ENCODE measurements around the gene TMUB1. TPM values are rescaled to one million over a fixed set of nuclear protein-coding genes. Genes with fewer than 3 reads are reported as not detected.

Gene TMUB1
- total and polyA plus RNA-seq, 12 donors = 5.2 to 152 (median 43.4) TPM

DNA sequence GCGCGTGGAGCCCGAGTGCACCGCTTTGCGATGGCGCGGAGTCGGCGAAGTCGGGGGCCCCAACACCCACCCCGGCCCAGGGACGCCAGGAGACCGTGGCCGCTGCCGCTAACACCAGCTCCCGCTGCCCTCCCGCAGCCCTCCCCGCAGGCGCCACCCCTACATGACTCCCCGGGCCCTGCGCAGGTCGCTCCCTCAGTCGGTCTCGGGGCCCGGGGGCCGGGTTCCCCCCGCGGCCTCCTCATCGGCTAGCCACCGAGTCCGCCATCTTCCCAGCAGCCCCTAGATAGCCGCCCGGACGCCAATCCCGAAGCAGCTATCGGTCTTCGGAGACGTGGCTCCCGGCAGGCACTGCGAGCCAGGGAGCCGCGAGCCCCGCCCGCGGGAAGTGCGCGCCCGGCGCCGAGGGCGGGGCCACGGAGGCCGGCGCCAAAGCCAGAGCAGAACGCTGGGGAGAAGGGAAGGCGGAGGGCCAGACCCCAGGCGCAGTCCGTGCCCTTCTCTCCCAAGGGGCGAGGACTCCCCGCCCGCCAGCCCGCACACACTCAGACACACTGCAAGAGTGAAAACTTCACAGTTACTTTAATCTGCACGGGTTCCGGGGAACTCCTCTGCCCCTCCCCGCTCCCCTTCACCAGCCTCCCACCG is 2.6 kb downstream of the TMUB1 start, which contains the start of gene FASTK:
Gene FASTK, minus strand, starts transcription at position 288 of the 648 bp plus-strand sequence. Its CDS starts 43 bp downstream, at position 245.
- Histone ChIP-seq H3K27ac (peak within 1 kb of the TSS; percentile 69 to 96 (median 90)), H3K4me1 (replicated peaks in 1 of 2) (peaks cover 39 to 61% of the 10 kb centered on the region in 2 donors), H3K4me3 (peak within 1 kb of the TSS; percentile 55 to 89 (median 79)), H3K36me3 (replicated peaks in 1 of 2) (no peaks in the 10 kb centered on the region), H3K9me3 (replicated peaks in 1 of 3) (no peaks in the 10 kb centered on the region), H3K27me3 (no peaks in the 10 kb centered on the region)
- 0 to 1% (median 1%) methylated on average over 47 to 66 of the region's 66 CpGs; no CpG with 5 or more reads in 1 of the 4 donors for WGBS, 4 donors
- DNase-seq = peak; percentile 91 to 95 (median 92)
- intact Hi-C loops (cut with DNase I) = no loop called here
- TF ChIP-seq POLR2A (IDR thresholded peaks at IDR 0.05) = peak; percentile 49 to 84
- TF ChIP-seq, protein P1, sequence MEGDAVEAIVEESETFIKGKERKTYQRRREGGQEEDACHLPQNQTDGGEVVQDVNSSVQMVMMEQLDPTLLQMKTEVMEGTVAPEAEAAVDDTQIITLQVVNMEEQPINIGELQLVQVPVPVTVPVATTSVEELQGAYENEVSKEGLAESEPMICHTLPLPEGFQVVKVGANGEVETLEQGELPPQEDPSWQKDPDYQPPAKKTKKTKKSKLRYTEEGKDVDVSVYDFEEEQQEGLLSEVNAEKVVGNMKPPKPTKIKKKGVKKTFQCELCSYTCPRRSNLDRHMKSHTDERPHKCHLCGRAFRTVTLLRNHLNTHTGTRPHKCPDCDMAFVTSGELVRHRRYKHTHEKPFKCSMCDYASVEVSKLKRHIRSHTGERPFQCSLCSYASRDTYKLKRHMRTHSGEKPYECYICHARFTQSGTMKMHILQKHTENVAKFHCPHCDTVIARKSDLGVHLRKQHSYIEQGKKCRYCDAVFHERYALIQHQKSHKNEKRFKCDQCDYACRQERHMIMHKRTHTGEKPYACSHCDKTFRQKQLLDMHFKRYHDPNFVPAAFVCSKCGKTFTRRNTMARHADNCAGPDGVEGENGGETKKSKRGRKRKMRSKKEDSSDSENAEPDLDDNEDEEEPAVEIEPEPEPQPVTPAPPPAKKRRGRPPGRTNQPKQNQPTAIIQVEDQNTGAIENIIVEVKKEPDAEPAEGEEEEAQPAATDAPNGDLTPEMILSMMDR (IDR thresholded peaks at IDR 0.05) = no peak

DNA sequence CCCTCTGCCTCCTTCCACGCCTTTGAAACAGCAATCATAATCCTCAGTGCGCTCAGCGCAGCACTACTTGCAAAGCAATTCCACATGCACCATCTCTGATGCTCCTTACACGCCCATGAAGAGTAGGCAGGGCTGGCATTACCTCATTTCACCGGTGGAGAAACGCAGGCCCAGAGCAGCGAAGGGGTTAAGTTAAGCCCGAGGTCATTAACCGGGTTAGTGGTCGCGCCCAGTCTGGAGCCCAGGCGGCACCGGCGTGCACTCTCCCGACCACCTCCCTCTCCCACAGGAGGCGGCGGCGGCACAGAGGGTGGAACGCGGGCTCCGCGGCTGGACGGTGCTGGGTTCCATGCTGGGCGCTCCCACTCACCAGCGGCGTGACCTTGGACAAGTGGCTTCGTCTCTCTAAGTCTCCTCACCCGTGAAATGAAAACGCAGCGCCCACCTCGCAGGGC is 3.2 kb downstream of the TMUB1 start:
- H3K27me3 ChIP-seq = no peaks in the 10 kb centered on the region
- peak in 3 of 7 donors; percentile 42 to 71 (median 47) for DNase-seq
- H3K36me3 ChIP-seq (replicated peaks in 1 of 2) = peaks cover 0 to 5% of the 10 kb centered on the region in 2 donors
- no peaks in the 10 kb centered on the region for H3K9me3 ChIP-seq (replicated peaks in 1 of 3)
- no peak for TF ChIP-seq POLR2A (IDR thresholded peaks at IDR 0.05)
- TF ChIP-seq, protein P1 (IDR thresholded peaks at IDR 0.05) = peak in 1 of 6 experiments; percentile 20
- peaks cover 36 to 55% of the 10 kb centered on the region in 2 donors for H3K4me1 ChIP-seq (replicated peaks in 1 of 2)
- H3K4me3 ChIP-seq = peak overlapping the region; percentile 55 to 89 (median 79)
- intact Hi-C loops (cut with DNase I) = no loop called here
- H3K27ac ChIP-seq = peak overlapping the region; percentile 69 to 96 (median 90)
- WGBS, 4 donors = 0 to 8% (median 2%) methylated on average over 4 to 31 of the region's 31 CpGs

- DNase-seq = peak in 1 of 7 donors; percentile 27
- Histone ChIP-seq H3K4me3 (peak overlapping the region in 2 of 4 donors; percentile 55 to 77), H3K27me3 (no peaks in the 10 kb centered on the region), H3K27ac (peak overlapping the region in 3 of 5 donors; percentile 90 to 96 (median 90)), H3K36me3 (replicated peaks in 1 of 2) (peaks cover 0 to 12% of the 10 kb centered on the region in 2 donors), H3K9me3 (replicated peaks in 1 of 3) (no peaks in the 10 kb centered on the region), H3K4me1 (replicated peaks in 1 of 2) (peaks cover 36 to 52% of the 10 kb centered on the region in 2 donors)
- 75 to 81% (median 77%) methylated on average over 27 of the region's 27 CpGs for WGBS, 4 donors
- TF ChIP-seq, protein P1 (IDR thresholded peaks at IDR 0.05) = no peak
- TF ChIP-seq POLR2A (IDR thresholded peaks at IDR 0.05) = no peak
- intact Hi-C loops (cut with DNase I) = no loop called here
Measured at GRCh38 chr7:151079199-151079910, 3.9 kb downstream of the TMUB1 start.
